Skeletal muscle cell (primary cell): Measurements from ENCODE around the gene MROH2B.

Source experiments
- DNase-seq: peaks from one replicate; pipeline ENCODE4 v3.0.0-alpha.2; 2010; ENCODE audit warnings: low read depth
- H3K4me3 ChIP-seq: 2 replicates; pipeline ENCODE4 v1.5.1; 2011; ENCODE audit warnings: low read depth, mild to moderate bottlenecking, control low read depth, low read length, moderate library complexity

Gene MROH2B

DNA sequence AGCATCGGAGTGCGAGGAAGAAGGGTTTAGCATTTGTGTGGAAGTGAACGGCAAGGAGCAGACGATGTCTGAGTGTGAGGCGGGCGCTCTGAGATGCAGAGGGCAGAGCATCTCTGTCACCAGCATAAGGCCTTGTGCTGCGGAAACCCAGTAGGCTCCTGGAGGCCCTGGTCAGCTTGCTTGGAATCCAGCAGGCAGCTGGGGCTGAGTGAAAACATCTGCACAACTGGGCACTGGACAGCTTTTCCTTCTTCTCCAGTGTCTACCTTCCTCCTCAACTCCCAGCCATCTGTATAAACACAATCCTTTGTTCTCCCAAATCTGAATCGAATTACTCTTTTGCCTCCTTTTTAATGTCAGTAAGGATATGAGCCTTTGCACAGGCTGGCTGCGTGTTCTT lies 89.7 kb downstream of the MROH2B start:
- DNase-seq = no peak
- H3K4me3 ChIP-seq = no peak overlapping the region

DNA sequence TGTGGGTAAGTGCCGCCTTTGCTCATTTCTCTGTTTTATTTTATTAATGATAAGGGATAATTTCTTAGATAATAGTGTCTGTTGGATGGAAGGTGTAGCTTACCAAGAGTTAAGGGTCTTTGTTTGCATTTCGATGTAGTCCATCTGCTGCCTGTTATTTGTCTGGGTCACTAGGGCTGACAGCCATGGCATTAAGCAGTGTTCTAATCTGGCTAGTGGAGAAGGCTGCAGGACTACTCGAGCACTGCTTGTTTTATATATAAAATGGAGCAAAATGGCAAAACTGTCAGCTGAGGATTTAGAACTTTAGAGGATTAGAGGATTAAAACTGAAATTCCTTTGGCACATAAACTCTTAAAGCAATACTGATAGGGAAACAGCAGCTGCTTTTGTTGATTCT lies 94.3 kb downstream of the MROH2B start:
- no peak overlapping the region for H3K4me3 ChIP-seq
- no peak for DNase-seq

DNA sequence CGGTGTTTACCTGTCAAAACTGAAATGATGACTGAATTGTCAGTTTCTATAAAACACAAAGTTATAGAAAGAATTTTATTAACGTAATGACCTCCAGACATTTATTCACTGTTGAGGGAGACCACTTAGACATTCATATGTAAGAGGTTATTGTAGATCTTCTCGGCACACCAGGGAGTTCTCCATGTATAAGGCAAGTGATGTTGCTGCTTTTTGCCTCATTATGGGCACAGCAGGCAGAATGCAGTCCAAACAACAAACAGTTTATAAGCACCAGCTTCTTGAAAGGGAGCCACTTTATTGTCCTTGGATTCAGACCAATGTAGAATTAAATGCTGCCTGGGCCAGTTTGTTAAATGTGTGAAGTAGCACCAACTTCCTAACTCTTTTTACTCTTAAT lies 95.1 kb downstream of the MROH2B start:
- DNase-seq = no peak
- H3K4me3 ChIP-seq = no peak overlapping the region

DNA sequence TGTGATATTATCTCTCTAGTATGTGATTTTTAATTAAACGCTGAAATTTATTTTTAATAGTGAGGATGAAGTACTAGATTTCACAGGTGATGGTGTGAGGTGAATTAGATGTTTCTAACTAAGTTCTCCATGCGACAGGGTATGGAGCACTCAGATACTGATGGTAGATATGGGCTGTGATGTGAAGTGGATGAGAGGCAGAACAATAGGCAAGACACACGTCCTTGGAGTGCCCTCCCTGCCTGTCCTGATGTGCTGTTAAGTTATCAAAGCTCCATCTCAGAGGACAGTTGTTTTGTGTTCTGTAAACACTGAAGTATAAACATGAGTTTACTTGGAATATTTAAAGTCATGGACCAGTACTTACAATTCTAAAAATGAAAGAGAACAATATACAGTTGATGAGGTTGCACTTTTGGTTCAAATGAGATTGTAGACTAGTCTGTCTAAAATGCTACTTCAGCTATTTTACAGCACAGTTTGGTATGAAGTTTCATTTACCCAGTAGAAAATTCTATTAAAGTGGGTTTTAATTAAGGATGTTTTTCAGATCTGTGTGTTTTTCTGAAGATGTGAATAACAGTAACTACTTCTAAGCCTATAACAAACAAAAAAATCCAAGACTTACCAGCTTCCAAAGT lies 97.7 kb downstream of the MROH2B start:
- H3K4me3 ChIP-seq = no peak overlapping the region
- no peak for DNase-seq

GRCh38 chr5:40972434-40972833 lies 98.7 kb downstream of the MROH2B start:
- H3K4me3 ChIP-seq = no peak overlapping the region
- no peak for DNase-seq

DNA sequence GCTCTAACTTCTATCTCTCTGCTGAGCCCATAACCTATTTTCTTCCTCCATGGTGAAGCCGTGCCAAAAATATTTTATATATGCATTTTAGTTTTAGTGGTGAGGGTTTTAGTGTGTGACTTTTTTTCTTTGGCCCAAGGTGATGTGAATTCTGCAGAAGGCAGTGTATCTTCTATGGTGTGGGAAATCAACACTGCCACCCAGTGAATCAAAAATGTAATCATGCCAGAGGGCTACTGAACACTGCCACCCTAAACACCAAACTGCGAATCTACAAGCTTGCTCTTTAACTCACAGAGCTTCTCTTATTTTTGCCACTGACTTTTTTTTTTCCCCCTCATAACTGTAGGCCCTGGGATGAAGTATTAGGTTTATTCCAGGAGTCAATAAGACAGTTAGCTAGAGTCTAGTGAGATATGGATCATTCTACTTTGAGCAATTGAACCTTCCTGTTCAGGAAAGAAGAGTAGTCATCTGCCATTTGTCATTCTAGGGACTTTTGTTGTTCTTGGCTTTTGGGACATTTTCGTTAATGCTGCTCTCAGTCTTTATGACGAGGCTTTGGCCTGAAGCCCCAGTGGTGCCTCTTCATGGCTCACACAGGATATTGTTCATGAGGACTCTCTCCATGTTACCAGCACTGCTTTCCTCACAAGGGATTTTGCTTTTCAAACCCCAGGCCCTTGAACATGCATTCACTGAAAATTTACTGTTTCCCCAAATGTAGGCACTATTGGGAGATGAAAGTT lies 108.8 kb downstream of the MROH2B start:
- H3K4me3 ChIP-seq = no peak overlapping the region
- no peak for DNase-seq

DNA sequence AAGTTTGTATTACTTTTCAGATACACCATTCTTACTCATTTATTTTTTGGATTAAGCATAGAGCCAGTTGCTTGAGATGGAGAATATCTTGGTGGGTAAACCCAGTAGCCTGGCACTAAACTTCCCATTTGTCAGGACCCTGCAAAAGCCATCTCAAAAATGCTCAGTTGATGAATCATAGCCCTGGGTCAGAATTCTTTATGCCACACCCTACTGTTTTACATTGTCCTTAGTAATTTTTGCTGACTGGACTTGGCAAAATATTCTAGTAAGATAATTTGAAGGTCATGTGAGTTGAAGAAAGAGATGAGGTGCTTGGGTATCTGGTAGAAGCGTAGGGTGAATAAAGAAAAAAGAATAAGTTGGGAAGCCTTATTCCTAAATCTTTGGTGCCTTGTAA lies 111.1 kb downstream of the MROH2B start:
- H3K4me3 ChIP-seq = no peak overlapping the region
- no peak for DNase-seq

DNA sequence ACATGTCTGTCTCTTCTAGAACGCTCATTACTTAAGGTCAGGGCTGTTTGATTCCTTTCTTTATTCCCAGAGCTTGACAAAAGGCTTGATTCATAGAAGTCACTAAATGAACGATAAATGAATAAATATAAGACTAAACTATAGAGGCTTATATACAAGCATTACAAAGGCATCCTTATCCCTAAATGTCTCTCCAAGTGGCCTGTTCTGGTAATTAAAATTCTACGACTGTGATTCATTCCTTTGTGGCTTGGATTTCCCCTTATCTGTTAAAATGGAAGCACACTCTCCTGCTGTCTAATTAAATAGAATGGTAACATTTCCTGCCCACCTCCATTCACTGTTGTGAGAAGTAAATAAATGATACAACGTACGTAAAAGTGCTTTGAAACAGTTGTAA lies 112.3 kb downstream of the MROH2B start:
- no peak for DNase-seq

DNA sequence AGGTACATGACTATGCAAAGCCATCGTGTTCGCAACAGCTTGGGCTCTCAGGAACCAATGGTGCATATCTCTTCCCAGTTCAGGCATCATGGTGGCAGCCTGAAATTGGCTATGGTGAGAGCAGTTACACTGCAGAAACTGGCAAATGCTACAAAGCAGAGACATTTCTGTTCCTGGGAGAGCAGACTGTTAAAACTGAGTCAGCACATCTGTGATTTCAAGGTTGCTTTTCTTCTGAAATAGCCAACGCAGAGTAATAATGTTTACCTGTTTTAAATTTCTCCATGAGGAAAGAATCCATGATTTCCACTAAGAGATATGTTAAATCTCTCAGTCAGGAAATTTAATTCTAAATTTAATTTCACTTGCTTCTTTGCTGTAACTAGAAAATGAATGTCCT lies 114.1 kb downstream of the MROH2B start:
- H3K4me3 ChIP-seq = no peak overlapping the region
- no peak for DNase-seq

More for the DNA sequence above, 112.3 kb downstream of the MROH2B start:
- no peak overlapping the region for H3K4me3 ChIP-seq

DNA sequence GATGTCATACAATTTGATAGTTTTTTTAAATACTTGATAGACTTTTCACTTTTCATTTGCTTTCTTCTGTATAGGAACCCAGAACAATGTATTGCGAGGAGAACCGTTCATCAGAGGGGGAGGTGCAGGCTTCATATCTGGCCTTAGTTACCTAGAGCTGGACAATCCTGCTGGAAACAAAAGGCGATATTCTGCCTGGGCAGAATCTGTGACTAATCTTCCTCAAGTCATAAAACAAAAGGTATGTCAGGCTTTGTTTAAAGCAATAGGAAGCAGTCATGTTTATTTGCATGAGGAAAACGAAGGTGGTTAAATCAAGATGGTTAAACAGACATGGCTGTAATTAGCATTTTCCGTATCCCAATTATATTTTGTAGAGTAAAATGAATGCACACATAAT lies 115.8 kb downstream of the MROH2B start:
- H3K4me3 ChIP-seq = no peak overlapping the region
- DNase-seq = no peak
